Endothelial cell of umbilical vein (primary cell): ENCODE results near the gene ATXN1.
"Not testable (repeated sequence)": the region's sequence is repeated elsewhere in the genome, so short reads cannot be mapped to it uniquely, and the experiment has no call there.

Experiments used
- CTCF ChIP-seq, 2 donors: IDR thresholded peaks; 1 replicate in 1 of 2; 2 replicates in 1 of 2; pipeline ENCODE4 v1.5.1; 2011; ENCODE audit warnings: low read length in 2 of 2, mild to moderate bottlenecking in 2 of 2, moderate library complexity in 2 of 2, control low read depth in 1 of 2, inconsistent platforms in 1 of 2, low read depth in 1 of 2; ENCODE audit not compliant: insufficient read depth in 1 of 2; ENCODE audit errors: extremely low read depth in 1 of 2
- EZH2 ChIP-seq: IDR thresholded peaks from 2 replicates; pipeline ENCODE4 v1.6.1; 2012; ENCODE audit warnings: borderline replicate concordance, low read depth, mild to moderate bottlenecking, moderate library complexity, low read length, inconsistent platforms; ENCODE audit not compliant: severe bottlenecking
- GATA2 ChIP-seq: IDR thresholded peaks from 2 replicates; pipeline ENCODE4 v1.7.0; 2011; ENCODE audit warnings: low read depth, mild to moderate bottlenecking, moderate library complexity, mixed read lengths, low read length; ENCODE audit not compliant: insufficient read length, insufficient read depth
- JUN ChIP-seq: IDR thresholded peaks from 2 replicates; pipeline ENCODE4 v1.6.1; 2011; ENCODE audit warnings: borderline replicate concordance, low read depth; ENCODE audit not compliant: insufficient read length, insufficient read depth
- POLR2A ChIP-seq: IDR thresholded peaks from 2 replicates; pipeline ENCODE4 v1.6.1; 2012; ENCODE audit warnings: low read depth, mild to moderate bottlenecking, control low read depth, low read length

GRCh38 chr6:16459472-16459871 is 301.8 kb downstream of the ATXN1 start:
- TF ChIP-seq JUN; EZH2; CTCF (IDR thresholded peaks at IDR 0.05; ENCODE audit: extremely low read depth in 1 of 2, insufficient read depth in 1 of 2, low read depth in 1 of 2, low read length in 2 of 2); POLR2A; GATA2: not testable (repeated sequence)
